ENCODE measurements around the gene GFER.

GRCh38 chr16:1959269-1960039 is 24.5 kb upstream of the GFER start, which contains the start of gene NDUFB10:
- TF ChIP-seq RAD21 (IDR thresholded peaks at IDR 0.05): peak in 1 of 2 donors; percentile 50
- peak; percentile 49 for TF ChIP-seq CTCF (IDR thresholded peaks at IDR 0.05; ENCODE audit: low read depth, low read length, missing input control)
- TF ChIP-seq, protein P1, sequence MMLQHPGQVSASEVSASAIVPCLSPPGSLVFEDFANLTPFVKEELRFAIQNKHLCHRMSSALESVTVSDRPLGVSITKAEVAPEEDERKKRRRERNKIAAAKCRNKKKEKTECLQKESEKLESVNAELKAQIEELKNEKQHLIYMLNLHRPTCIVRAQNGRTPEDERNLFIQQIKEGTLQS (IDR thresholded peaks at IDR 0.05): no peak
- TF ChIP-seq TAF1 (conservative IDR thresholded peaks at IDR 0.05): no peak
- peak in 1 of 2 donors; percentile 58 for TF ChIP-seq GABPA (IDR thresholded peaks at IDR 0.05 in 1 of 2, conservative IDR thresholded peaks at IDR 0.05 in 1 of 2)
